Caco-2 (cell line): ENCODE measurements around the gene LOXL1. TPM values are rescaled to one million over a fixed set of nuclear protein-coding genes. Genes with fewer than 3 reads are reported as not detected.
"Not testable (repeated sequence)": the region's sequence is repeated elsewhere in the genome, so short reads cannot be mapped to it uniquely, and the experiment has no call there.

Source experiments
- BruUV-seq: library from RNA; stranded (reverse); fragments of 400-500 nt; replicated peaks from 2 replicates; lab custom pipeline; 2021; lab: Mats Ljungman, UMichigan
- CTCF ChIA-PET: fragments of 300-600 bp; sonication (Branson Sonifier 250); formaldehyde crosslinking; loops from one replicate; lab custom pipeline; 2022; ENCODE audit warnings: antibody characterized with exemption; lab: Charles Lee
- POLR2A ChIA-PET: fragments of 300-600 bp; sonication (Branson Sonifier 250); formaldehyde crosslinking; loops from one replicate; lab custom pipeline; 2022; ENCODE audit warnings: antibody characterized with exemption; lab: Charles Lee
- DNase-seq, 2 experiments: peaks; one replicate each; pipeline versions ENCODE4 v3.0.0 to v3.0.0-alpha.2; 2020 to 2022
- H3K27me3 ChIP-seq: replicated peaks from 2 replicates; pipeline ENCODE4 v1.6.0; 2011; ENCODE audit warnings: low read length; ENCODE audit not compliant: control insufficient read depth, insufficient read depth
- H3K36me3 ChIP-seq: 2 replicates; pipeline ENCODE4 v1.5.1; 2011; ENCODE audit warnings: low read length; ENCODE audit not compliant: control insufficient read depth, insufficient read depth
- H3K4me1 ChIP-seq: fragments of 250-450 bp; sonication (Bioruptor Pico); 2 replicates; pipeline ENCODE4 v1.5.1; 2020; ENCODE audit warnings: mild to moderate bottlenecking
- H3K4me3 ChIP-seq: 2 replicates; pipeline ENCODE4 v1.5.1; 2011; ENCODE audit warnings: low read depth, mild to moderate bottlenecking, control low read depth, low read length
- H3K9me3 ChIP-seq: fragments of 250-450 bp; sonication (Bioruptor Pico); 2 replicates; pipeline ENCODE4 v1.5.1; 2020; ENCODE audit warnings: mild to moderate bottlenecking, moderate library complexity
- H3K27ac Mint-ChIP-seq: one replicate; pipeline ENCODE4 v1.8.0; 2022; ENCODE audit warnings: mixed read lengths; ENCODE audit not compliant: unreplicated experiment
- H3K27me3 Mint-ChIP-seq: one replicate; pipeline ENCODE4 v1.8.0; 2022; ENCODE audit warnings: mixed read lengths; ENCODE audit not compliant: insufficient read depth, unreplicated experiment
- H3K36me3 Mint-ChIP-seq: one replicate; pipeline ENCODE4 v1.8.0; 2022; ENCODE audit warnings: mild to moderate bottlenecking, mixed read lengths; ENCODE audit not compliant: insufficient read depth, unreplicated experiment
- H3K4me1 Mint-ChIP-seq: one replicate; pipeline ENCODE4 v1.8.0; 2022; ENCODE audit warnings: low read depth, mixed read lengths; ENCODE audit not compliant: unreplicated experiment
- H3K4me3 Mint-ChIP-seq: one replicate; pipeline ENCODE4 v1.8.0; 2022; ENCODE audit warnings: mild to moderate bottlenecking, moderate library complexity, mixed read lengths; ENCODE audit not compliant: unreplicated experiment
- H3K9me3 Mint-ChIP-seq: one replicate; pipeline ENCODE4 v1.8.0; 2022; ENCODE audit warnings: mixed read lengths; ENCODE audit not compliant: unreplicated experiment
- CTCF ChIP-seq, 2 experiments: fragments of 200-600 bp in 1 of 2; IDR thresholded peaks; 1 replicate in 1 of 2; 2 replicates in 1 of 2; pipeline versions ENCODE4 v1.5.1 to v1.8.0; 2011 to 2022; ENCODE audit warnings: antibody characterized with exemption in 1 of 2, control low read depth in 1 of 2, inconsistent platforms in 1 of 2, low read depth in 1 of 2, low read length in 1 of 2, mild to moderate bottlenecking in 1 of 2, moderate library complexity in 1 of 2; ENCODE audit not compliant: insufficient read depth in 1 of 2, severe bottlenecking in 1 of 2, unreplicated experiment in 1 of 2
- intact Hi-C: fragments of 100-400 bp; cut with micrococcal nuclease; formaldehyde crosslinking; loops from one replicate; pipeline ENCODE4 v1.10.0; 2022; ENCODE audit not compliant: unreplicated experiment
- total RNA-seq: library from RNA; stranded (reverse); gene quantifications from 2 replicates; pipeline ENCODE4 v1.2.3, GENCODE V29; 2022

The LOXL1 gene
- total RNA-seq, 1 experiment from 2014 or later, result 3.7 TPM

DNA sequence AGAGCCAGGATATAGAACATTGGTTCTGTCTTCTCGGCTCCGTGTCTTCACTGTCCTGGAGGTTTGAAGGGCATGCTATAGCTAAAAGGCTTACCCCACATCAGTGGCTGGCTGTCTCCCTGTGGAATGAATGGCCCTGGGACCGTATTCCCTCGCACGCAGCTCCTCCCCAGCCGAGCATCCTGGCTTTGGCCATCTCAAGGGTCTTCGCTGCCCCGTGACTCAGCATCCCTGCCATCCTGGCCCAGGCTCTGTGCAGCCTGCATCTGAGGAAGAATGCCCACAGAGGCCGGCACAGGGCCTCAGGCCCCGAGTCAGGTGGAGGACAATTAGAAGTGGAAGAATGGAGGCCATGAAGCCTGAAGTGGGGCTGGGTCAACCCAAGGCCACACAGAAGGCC lies 11.0 kb downstream of the LOXL1 start:
- no peak overlapping the region for H3K4me3 ChIP-seq
- no peak for TF ChIP-seq CTCF (IDR thresholded peaks at IDR 0.05; ENCODE audit: insufficient read depth in 1 of 2, low read depth in 1 of 2, low read length in 1 of 2, severe bottlenecking in 1 of 2, unreplicated experiment in 1 of 2)
- no peaks in the 10 kb centered on the region for H3K4me1 Mint-ChIP-seq
- H3K27me3 Mint-ChIP-seq, result no peaks in the 10 kb centered on the region
- POLR2A ChIA-PET, result no interaction called here
- H3K4me1 ChIP-seq, result peaks cover 25% of the 10 kb centered on the region
- no peaks in the 10 kb centered on the region for H3K36me3 ChIP-seq
- no peaks in the 10 kb centered on the region for H3K36me3 Mint-ChIP-seq
- CTCF ChIA-PET, result interaction anchor here (1.7 kb wide), 1 partner anchor 10 kb away, joined by 8 read pairs; no protein-coding TSS in a partner anchor
- BruUV-seq, result no TSS peak
- H3K9me3 ChIP-seq, result no peaks in the 10 kb centered on the region
- H3K4me3 Mint-ChIP-seq, result no peak overlapping the region
- H3K27ac Mint-ChIP-seq, result no peak overlapping the region
- no peaks in the 10 kb centered on the region for H3K27me3 ChIP-seq
- no peaks in the 10 kb centered on the region for H3K9me3 Mint-ChIP-seq
- DNase-seq, result no peak
- intact Hi-C loops, result no loop called here

- H3K27ac Mint-ChIP-seq, result no peak overlapping the region
- H3K27me3 Mint-ChIP-seq, result no peaks in the 10 kb centered on the region
- BruUV-seq, result no TSS peak
- TF ChIP-seq CTCF (IDR thresholded peaks at IDR 0.05; ENCODE audit: insufficient read depth in 1 of 2, low read depth in 1 of 2, low read length in 1 of 2, severe bottlenecking in 1 of 2, unreplicated experiment in 1 of 2), result no peak
- no peaks in the 10 kb centered on the region for H3K9me3 Mint-ChIP-seq
- H3K36me3 Mint-ChIP-seq, result no peaks in the 10 kb centered on the region
- H3K4me3 ChIP-seq, result no peak overlapping the region
- H3K4me3 Mint-ChIP-seq, result no peak overlapping the region
- ChIA-PET CTCF (no interaction called here), POLR2A (no interaction called here)
- DNase-seq, result no peak
- no peaks in the 10 kb centered on the region for H3K9me3 ChIP-seq
- H3K4me1 ChIP-seq, result peaks cover 28% of the 10 kb centered on the region
- H3K27me3 ChIP-seq, result no peaks in the 10 kb centered on the region
- no peaks in the 10 kb centered on the region for H3K36me3 ChIP-seq
- H3K4me1 Mint-ChIP-seq, result no peaks in the 10 kb centered on the region
- intact Hi-C loops, result no loop called here
These were observed 11.5 kb downstream of the LOXL1 start for GRCh38 chr15:73937726-73938125.

DNA sequence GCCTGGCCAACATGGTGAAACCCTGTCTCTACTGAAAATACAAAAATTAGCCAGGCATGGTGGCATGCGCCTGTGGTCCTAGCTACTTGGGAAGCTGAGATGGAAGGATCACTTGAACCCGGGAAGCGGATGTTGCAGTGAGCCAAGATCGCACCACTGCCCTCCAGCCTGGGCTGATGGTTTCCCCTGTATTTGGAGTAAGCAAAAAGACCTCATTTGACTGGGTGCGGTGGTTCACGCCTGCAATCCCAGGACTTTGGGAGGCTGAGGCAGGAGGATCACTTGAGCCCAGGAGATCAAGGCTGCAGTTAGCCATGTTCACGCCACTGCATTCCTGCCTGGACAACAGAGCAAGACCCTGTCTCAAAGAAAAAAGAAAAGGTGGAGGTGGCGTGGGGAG lies 12.3 kb downstream of the LOXL1 start:
- H3K27ac Mint-ChIP-seq, H3K4me3 ChIP-seq, DNase-seq, H3K36me3 ChIP-seq, H3K27me3 ChIP-seq, H3K9me3 Mint-ChIP-seq, H3K36me3 Mint-ChIP-seq, POLR2A ChIA-PET, H3K27me3 Mint-ChIP-seq, BruUV-seq, H3K9me3 ChIP-seq, intact Hi-C loops, H3K4me3 Mint-ChIP-seq, H3K4me1 Mint-ChIP-seq: not testable (repeated sequence)
- H3K4me1 ChIP-seq, result peaks cover 31% of the 10 kb centered on the region
- CTCF ChIA-PET, result interaction anchor here (1.9 kb wide), 1 partner anchor 34 kb away, joined by 5 read pairs; no protein-coding TSS in a partner anchor

DNA sequence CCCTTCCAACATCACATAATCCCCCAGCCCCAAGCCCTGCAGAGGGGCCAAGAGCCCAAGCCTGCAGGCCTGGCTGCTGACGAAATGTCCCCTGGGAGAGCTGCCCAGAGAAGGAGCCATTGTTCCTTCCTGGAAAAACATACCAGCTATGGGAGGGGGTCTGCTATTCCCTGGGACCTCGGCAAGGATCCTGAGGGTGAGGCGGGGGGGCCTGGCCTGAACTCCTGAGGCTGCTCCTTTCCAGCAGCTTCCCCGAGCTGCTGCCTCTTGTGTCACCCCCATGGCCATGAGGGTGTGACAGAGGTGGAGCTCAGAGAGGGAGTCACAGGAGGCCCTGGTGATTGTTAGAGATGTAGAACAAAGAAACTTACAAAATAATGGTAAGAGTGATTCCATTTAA lies 12.9 kb downstream of the LOXL1 start:
- CTCF ChIA-PET, result interaction anchor here (1.9 kb wide), 1 partner anchor 34 kb away, joined by 5 read pairs; no protein-coding TSS in a partner anchor
- H3K4me1 Mint-ChIP-seq, result no peaks in the 10 kb centered on the region
- no peaks in the 10 kb centered on the region for H3K36me3 Mint-ChIP-seq
- Histone ChIP-seq H3K4me1 (peaks cover 37% of the 10 kb centered on the region), H3K9me3 (no peaks in the 10 kb centered on the region), H3K4me3 (no peak overlapping the region), H3K27me3 (no peaks in the 10 kb centered on the region), H3K36me3 (no peaks in the 10 kb centered on the region)
- H3K27ac Mint-ChIP-seq, result no peak overlapping the region
- intact Hi-C loops, result no loop called here
- BruUV-seq, result no TSS peak
- POLR2A ChIA-PET, result no interaction called here
- TF ChIP-seq CTCF (IDR thresholded peaks at IDR 0.05; ENCODE audit: insufficient read depth in 1 of 2, low read depth in 1 of 2, low read length in 1 of 2, severe bottlenecking in 1 of 2, unreplicated experiment in 1 of 2), result no peak
- DNase-seq, result no peak
- H3K9me3 Mint-ChIP-seq, result no peaks in the 10 kb centered on the region
- H3K27me3 Mint-ChIP-seq, result no peaks in the 10 kb centered on the region
- H3K4me3 Mint-ChIP-seq, result no peak overlapping the region
